DND-41 (cell line): Measurements from ENCODE around the gene C1QTNF2.

Source experiments
- CTCF ChIP-seq: IDR thresholded peaks from 2 replicates; pipeline ENCODE4 v1.5.1; 2012; ENCODE audit warnings: borderline replicate concordance, low read length, moderate library complexity, mild to moderate bottlenecking; ENCODE audit not compliant: poor library complexity, severe bottlenecking; ENCODE audit errors: extremely low read depth
- EZH2 ChIP-seq: IDR thresholded peaks from 3 replicates; pipeline ENCODE4 v1.6.1; 2012; ENCODE audit warnings: borderline replicate concordance, low read depth, mild to moderate bottlenecking, moderate library complexity, low read length, inconsistent platforms; ENCODE audit not compliant: severe bottlenecking

GRCh38 chr5:160330212-160330611 lies 40.2 kb downstream of the C1QTNF2 start:
- no peak for TF ChIP-seq CTCF
- TF ChIP-seq EZH2 = no peak
